GM21737 (cell line): ENCODE results near the gene ARHGAP4.

Experiments
- ATAC-seq: cut with Tn5 transposase; IDR thresholded peaks from one replicate; pipeline ENCODE4 v1.9.1; 2021; ENCODE audit warnings: mild to moderate bottlenecking, moderate library complexity; ENCODE audit not compliant: unreplicated experiment

Gene ARHGAP4

GRCh38 chrX:153908219-153908860 is 17.7 kb downstream of the ARHGAP4 start:
- no peak for ATAC-seq

- no peak for ATAC-seq
These were observed 18.6 kb downstream of the ARHGAP4 start for GRCh38 chrX:153907456-153907855.

DNA sequence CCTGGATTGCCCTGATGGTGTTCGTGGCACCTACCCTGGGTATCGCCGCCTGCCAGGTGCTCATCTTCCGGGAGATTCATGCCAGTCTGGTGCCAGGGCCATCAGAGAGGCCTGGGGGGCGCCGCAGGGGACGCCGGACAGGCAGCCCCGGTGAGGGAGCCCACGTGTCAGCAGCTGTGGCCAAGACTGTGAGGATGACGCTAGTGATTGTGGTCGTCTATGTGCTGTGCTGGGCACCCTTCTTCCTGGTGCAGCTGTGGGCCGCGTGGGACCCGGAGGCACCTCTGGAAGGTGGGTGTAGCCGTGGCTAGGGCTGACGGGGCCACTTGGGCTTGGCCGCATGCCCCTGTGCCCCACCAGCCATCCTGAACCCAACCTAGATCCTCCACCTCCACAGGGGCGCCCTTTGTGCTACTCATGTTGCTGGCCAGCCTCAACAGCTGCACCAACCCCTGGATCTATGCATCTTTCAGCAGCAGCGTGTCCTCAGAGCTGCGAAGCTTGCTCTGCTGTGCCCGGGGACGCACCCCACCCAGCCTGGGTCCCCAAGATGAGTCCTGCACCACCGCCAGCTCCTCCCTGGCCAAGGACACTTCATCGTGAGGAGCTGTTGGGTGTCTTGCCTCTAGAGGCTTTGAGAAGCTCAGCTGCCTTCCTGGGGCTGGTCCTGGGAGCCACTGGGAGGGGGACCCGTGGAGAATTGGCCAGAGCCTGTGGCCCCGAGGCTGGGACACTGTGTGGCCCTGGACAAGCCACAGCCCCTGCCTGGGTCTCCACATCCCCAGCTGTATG is 19.7 kb downstream of the ARHGAP4 start:
- no peak for ATAC-seq

DNA sequence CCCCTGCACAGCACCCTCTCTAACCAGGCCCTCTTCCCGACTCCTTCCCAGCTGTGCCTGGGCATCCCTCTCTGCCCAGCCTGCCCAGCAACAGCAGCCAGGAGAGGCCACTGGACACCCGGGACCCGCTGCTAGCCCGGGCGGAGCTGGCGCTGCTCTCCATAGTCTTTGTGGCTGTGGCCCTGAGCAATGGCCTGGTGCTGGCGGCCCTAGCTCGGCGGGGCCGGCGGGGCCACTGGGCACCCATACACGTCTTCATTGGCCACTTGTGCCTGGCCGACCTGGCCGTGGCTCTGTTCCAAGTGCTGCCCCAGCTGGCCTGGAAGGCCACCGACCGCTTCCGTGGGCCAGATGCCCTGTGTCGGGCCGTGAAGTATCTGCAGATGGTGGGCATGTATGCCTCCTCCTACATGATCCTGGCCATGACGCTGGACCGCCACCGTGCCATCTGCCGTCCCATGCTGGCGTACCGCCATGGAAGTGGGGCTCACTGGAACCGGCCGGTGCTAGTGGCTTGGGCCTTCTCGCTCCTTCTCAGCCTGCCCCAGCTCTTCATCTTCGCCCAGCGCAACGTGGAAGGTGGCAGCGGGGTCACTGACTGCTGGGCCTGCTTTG is 20.5 kb downstream of the ARHGAP4 start:
- no peak for ATAC-seq

- no peak for ATAC-seq
These were observed 21.8 kb downstream of the ARHGAP4 start, which contains the start of gene AVPR2 for GRCh38 chrX:153903991-153904957. Gene AVPR2, plus strand, starts transcription at chrX:153904673. Its CDS starts 473 bp downstream, at chrX:153905146.

DNA sequence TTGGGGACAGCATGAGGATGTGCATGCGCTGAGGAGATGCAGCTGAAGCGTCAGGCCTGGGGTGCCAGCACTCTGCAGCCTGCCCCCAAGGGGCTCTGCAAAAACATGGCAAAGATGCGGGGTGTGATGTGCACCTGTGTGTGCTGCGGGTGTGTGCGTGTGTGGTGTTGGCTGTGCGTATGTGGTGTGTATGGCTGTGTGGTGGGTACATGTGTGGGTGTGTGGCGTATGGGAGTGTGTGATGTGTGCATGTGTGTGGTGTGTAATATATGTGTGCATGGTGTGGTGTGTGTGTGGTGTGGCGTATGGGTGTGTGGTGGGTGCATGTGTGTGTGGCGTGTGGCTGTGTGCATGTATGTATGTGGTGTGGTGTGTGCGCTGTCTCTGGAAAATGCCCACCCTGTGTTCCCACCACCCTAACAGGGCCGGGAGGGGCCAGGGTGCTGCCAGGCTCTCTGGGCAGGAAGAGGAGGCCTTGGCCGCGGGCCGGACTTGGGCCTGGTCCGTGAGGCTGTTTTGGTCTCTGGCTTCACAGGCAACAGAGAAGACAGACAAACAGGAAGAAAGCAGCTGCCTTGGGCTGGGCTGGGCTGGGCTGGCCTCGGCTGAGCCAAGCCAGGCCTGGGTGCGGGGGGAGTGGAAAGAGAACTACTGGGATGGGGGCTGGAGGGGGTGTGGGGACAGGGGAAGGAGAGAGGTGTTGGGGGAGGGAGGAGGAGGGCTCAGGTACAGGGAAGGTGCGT is 22.7 kb downstream of the ARHGAP4 start:
- no peak for ATAC-seq

DNA sequence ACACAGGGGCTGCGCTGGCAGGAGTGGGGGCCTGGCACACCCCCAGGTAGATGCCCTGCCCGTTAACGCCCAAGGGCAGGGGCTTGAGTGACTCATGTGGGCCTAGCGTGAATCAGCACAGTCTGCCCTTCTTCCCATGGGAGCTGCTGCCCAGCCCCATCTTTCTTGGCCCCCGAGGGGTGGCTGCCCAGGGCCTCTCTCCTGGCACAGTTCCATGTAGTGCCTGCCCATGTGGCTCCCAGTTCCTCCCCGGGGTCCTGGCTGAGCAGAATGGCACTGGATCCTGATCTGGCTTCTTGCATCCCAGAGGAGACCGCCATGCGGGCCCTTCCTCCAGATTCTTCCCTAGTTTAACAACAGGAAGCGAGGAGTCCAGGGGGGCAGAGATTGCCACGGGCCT is 23.7 kb downstream of the ARHGAP4 start:
- no peak for ATAC-seq

- no peak for ATAC-seq
These were observed 24.3 kb downstream of the ARHGAP4 start for GRCh38 chrX:153901753-153902140.

- ATAC-seq: peak; percentile 81
These were observed 25.0 kb downstream of the ARHGAP4 start for GRCh38 chrX:153900831-153901752.

GRCh38 chrX:153897899-153898298 is 28.2 kb downstream of the ARHGAP4 start:
- ATAC-seq: no peak

DNA sequence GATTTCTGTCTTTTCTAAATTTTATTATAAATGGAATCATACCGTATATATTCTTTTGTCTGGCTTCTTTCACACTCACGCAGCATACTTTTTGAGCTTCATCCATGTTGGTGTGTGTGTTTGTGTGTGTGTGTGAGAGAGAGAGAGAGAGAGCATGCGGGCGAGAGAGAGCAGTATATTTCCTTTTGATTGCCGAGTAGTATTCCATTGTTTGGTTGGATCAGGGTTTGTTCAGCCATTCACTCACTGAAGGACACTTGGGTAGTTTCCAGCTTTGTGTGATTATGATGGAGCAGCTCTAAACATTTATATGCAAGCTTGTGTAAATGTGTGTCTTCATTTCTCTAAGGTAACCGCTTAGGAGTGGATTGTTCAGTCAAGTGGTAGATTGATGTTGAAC is 36.9 kb downstream of the ARHGAP4 start:
- ATAC-seq: no peak

GRCh38 chrX:153888344-153888743 is 37.7 kb downstream of the ARHGAP4 start:
- no peak for ATAC-seq

GRCh38 chrX:153887385-153887784 is 38.7 kb downstream of the ARHGAP4 start:
- ATAC-seq: no peak

DNA sequence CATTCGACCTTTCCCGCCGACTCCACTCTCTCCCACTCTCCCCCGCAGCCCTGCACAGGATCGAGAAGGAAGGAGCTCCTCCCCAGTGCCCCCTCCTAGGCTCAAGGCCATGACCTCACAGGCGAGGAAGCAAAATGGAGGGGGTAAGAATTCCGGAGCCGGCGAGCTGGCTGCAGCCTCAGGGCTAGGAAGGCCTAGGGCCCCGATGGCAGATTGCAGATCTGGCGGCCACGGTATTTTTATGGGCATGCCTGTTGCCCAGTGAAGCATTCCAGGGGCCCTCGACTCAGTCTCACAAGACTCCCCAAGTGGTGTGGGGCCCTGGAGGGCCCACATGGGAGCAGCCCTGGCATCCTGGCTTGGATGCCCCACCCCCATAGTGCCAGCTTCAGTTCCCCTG is 39.1 kb downstream of the ARHGAP4 start:
- no peak for ATAC-seq

DNA sequence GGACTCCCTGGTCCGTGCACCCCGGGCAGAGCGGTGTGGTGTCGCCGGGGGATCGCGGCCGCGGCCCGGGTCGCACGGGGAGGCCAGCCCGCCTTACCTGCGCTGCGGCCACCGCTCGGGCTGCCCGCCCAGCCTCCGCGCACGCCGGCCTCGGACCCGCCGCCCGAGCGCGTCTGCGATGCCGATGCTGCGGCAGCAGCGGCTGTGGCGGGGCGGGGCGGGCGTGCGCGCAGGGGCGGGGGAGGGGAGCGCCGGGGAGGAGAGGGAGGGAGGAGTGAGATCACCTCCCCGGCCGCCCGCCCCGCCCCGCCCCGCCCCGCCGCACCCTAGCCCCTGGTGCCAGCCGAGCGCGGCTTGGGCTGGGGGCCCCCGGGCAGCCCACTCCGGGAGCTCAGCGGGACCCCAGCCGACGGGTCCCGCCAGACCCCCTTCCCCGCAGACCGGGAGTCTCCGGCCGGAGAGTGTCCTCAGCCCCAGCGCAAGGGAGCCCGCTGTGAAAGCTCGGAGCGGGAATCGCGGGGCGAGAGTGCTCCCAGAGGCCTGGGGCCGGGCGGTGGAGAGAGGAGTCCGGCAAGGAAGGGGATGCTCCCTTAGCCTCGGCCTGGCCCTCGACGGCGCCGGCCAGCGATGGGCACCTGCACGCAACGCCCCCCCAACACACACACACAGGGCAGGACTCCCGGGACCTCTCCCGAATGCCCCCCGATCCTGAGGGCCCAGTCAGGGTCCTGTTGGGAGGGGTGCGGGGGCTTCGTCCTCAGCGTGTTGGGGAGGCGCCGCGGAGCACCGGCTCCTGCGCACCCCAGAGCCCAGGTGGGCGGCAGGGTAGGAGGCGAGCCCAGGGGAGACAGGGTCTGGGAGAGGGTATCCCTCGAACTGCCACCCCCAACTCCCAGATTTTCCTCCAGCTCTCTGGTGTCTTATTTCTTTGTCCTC is 39.8 kb downstream of the ARHGAP4 start, which contains the start of gene L1CAM:
L1CAM (minus strand) TSS at position 206 of the 936 bp plus-strand sequence. CDS start 10,337 bp downstream, outside the sequence.
- no peak for ATAC-seq

DNA sequence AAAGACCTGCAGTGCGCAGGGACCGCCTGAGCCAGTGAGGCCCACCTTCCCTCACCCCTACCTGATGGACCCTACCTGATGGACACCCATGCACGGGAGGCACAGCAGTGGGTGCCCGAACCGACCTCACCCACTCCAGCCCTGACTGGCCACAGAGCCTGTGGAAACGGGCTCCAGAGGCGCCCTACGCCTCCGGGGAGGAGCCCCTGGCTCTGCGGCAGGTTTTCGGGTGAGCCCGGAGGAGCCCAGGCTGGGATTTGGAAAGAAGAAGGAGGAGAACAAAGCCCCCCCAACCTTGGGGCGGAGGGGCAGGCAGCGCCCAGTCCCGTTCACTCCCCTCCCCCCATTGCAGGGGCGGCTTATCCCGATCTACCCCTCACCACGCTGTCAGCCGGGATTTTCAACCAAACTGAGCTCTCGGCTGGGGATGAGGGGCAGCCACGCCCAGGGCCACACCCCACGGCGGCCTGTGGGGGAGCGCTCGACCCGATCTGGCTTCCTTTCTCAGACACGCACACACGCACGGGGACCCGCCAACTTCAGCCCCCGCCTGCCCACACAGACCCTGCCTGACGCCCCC is 40.8 kb downstream of the ARHGAP4 start:
- no peak for ATAC-seq

- ATAC-seq: no peak
These were observed 41.5 kb downstream of the ARHGAP4 start for GRCh38 chrX:153884590-153884989.
